NCI-H2107 (cell line): Measurements from ENCODE around the gene RPL18.
"Not testable (repeated sequence)": the region's sequence is repeated elsewhere in the genome, so short reads cannot be mapped to it uniquely, and the experiment has no call there.

Experiments
- DNase-seq: peaks from one replicate; lab custom pipeline; 2025; lab: John Stamatoyannopoulos, UW

Gene RPL18

DNA sequence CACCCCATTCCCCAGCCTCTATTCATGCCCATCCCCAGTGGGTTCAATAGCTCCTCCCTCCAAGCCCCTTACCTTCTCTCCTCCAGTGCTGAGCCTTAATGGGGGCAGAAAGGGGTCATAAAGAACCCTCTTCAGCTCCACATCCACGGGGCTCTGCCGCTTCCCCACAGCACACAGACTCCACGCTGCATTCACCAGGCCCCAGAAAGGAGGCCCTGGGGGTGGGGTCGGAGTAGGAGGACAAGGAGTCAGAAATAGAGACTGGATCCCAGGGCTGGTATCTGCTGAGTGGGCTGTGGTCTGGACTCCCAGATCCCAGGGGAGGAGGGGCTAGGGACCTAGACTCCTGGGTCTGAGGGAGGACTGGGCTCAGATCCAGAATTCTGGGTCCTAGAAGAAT is 25.4 kb upstream of the RPL18 start:
- DNase-seq, result no peak

DNA sequence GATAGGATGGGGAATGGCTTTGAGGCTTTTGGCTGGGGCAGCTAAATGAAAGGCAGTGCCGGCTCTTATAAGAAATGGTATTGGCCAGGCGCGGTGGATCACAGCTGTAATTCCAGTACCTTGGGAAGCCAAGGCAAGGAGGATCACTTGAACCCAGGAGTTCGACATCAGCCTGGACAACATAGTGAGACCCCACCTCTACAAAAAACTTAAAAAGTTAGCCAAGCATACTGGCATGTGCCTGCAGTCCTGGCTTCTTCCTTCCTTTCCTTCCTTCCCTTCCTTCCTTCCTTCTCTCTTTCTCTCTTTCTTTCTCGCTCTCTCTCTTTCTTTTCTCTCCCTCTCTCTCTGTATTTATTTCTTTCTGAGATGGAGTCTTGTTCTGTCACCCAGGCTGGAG is 23.9 kb upstream of the RPL18 start:
- DNase-seq, result no peak

DNA sequence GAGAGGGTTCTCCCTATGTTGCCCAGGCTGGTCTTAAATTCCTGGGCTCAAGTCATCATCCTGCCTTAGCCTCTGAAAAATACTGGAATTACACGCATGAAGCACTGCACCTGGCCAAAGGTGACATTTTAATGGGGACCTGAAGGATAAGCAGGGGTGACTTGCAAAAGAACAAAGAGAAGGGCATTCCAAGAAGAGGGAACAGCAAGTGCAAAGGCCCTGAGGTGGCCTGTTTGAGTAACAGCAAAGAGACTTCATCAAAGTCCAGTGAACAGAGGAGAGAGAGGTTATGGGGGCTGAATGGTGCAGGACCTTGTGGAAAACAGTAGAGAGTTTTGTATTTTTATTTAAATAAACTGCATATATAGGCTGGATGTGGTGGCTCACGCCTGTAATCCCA is 22.9 kb upstream of the RPL18 start:
- no peak for DNase-seq

DNA sequence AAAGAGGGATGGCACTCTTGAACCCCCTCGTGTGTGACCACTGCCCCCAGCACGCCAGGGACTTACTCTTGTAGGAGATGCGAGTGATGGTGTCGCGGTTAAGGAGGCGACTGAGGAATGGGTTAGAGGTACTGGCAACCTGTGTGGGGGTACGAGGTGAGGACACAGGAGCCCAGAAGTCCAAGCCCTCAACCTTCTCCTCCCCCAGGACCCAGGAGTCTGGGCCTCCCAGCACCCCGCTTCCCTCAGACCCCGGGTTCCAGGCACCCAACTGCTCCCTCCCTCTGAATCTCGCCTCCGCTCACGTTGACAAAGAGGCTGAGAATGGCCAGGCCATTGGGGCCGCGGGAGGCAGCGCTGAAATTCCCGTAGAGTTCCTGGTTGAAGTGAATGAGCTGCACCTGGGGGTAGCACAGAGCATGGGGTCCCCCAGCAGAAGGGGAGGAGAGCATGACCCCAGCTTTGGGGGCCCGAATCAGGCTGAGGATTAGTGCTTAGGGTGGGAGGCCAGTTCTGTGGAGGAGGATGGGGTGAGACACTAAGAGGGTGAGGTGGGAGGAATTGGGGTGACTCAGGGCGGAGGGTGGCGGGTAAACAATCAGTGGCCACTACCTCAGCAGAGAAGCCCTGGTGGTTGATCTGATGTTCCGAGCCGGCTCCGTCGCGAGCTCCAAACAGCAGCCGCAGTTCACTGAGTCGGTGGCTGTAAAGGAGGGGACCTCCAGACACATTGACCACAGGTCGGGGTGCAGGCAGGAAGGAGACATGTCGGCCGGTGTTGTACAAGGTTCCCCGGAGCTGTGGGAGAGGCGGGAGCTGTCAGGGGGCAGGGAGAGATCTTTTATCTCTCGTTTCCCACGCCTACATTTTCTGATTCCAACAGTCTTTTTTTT is 20.8 kb upstream of the RPL18 start:
- no peak for DNase-seq

DNA sequence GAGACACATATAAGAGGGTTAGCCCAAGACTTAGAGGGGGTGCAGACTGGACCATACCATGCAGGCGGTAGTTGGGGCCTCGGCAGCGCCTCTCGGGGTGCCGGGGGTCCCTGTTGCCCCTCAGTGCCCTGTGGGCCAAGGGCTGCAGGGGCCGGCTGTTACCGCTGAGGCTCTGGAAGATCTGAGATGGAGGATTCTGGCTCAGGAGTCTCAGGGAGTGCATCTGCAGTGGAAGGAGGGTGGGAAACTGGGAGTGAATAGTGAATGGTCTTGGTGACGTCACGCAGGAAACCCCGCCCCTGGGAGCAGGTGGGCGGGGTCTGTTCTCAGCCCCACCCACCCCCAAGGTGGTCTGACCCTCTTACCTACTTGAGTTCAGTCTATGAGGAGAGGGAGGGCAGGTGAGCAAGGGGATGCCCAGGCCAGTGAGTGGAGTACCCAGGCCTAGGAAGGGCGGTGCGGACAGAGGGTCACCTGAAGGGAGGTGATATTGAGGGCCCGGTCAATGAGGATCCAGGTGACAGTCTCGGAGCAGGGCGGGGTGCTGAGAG is 19.9 kb upstream of the RPL18 start:
- no peak for DNase-seq

DNA sequence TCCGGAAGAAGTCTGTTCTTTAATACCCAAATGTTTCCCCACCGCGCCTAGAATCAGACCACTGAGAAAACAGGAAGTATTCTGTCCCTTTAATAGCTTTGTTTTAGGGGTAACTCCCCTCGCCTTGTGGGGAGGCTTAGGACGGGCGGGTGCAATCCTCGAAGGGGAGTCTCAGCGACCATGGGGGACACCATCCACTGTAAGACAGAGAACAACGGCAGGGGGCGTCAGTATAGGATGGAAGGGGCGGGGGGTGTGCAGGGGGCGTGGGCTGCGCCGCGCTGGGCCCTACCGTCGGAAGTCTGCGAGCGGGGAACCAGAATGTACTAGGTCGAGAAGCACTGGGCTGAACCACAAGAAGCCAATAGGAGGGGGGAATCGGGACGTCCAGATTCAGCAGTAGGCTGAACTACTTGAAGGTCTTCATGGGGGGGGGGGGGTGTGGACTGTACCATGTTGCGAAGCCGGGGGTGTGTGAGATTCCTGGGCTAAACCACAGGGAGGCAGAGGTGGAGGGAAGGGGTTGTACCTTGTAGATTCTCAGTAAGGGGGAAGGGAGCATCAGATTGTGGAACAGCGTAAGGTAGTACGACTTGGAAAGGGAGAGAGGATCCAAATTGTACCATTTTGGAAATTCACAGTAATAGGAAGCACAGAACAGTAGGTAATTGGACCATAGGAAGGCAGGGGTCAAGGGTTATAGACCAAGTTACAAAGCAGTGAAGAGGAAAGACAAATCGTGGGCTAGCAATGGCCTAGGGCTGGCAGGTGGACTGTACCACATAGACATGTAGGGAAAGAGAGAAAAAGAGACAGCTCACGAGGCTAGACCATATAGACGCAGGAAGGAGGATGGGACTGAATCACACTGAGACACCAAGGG is 19.2 kb upstream of the RPL18 start:
- DNase-seq, result peak; percentile 62

DNA sequence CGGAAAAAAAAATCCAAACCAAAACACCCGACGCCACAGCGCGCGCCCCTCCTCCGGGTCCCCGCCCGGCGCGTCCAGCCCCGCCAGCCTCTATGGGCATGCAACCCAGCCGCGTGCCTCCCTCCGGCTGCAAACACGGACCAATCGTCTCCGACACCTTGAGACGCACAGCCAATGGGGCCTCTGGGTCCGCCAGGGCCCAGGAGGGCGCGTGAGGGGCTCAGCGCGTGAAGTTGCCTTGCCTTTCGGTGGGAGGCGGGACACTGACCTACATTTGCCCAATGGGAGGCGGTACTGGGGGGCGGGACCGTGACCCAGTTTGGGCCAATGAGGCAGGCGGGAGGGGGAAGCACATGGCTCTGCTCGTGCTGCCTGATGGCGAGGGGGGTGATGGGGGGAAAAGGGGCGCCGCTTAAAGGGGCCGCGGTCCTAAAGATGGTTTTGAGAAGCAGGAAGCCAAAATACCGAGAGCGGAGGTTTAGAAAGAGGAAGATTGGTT is 18.5 kb upstream of the RPL18 start:
- DNase-seq, result peak; percentile 97

DNA sequence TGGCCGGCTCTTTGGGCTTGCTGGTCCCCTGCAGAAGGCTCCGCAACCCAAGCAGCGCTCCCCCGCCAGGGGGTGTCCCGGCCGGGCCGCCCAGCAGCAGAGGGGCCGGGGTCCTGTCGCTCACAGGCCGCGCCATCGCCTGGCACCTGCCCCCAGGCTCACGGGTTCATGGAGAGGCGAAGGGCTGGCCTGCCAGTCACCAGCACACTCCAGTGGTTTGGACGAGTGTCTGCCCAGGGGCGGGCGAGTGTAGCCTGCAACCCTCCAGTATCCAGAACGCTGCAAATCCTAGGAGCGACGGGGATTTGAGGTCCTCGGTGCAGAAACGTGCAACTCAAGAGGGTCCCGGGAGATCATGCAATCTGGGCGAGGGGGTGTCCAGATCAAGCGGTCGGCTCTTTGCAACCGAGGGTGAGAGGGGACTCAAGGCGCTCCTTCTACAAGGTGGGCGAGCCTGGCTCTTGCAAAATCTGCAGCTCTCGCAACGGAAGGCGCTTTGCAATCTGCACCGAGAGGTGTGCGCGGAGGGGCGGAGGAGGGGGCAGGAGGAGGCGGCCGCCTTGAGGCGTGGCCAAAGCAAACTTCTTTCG is 18.0 kb upstream of the RPL18 start, which contains the start of gene DBP:
DBP (minus strand) TSS at position 521 of the 590 bp plus-strand sequence; CDS start at position 136, 385 bp downstream.
- DNase-seq, result no peak

DNA sequence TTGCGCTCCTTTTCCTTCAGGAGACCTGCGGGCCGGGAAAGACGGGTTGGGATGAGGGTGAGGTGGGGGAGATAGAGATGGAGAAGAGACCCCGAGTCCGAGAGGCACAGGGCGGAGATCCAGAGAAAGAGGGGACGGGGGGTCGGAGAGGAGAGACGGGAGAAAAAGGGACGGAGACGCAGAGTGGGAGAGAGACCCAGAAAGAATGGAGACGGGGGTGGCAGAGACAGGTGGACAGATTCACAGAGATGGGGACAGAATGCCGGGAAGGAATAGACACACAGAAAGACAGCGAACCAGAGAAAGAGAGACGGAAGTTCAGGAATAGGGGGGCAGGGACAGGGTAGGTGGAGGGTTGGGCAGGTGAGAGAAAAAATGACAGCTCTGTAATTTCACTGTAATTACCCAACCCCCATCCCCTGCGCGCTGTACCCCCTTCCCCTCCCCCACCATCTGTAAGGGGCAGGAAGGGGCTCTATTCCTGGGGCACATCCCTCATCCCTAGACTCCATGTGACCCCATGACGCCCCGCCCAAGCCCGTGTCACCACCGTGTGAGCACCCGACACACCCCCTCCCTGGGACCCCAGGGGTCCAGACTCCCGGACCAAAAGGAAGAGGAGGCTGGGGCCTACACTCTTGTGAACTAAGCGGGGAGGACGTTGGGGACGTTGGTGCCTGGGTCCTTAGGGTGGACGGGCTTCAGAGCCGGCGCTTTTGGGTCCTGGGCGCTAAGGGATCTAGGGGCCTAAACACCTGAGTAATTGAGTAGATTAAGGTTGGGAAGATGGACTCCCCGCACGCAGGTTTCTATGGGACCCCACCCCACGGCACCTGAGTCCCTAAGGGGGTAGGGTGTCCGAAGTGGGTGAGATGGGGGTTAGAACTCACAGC is 17.2 kb upstream of the RPL18 start:
- no peak for DNase-seq

DNA sequence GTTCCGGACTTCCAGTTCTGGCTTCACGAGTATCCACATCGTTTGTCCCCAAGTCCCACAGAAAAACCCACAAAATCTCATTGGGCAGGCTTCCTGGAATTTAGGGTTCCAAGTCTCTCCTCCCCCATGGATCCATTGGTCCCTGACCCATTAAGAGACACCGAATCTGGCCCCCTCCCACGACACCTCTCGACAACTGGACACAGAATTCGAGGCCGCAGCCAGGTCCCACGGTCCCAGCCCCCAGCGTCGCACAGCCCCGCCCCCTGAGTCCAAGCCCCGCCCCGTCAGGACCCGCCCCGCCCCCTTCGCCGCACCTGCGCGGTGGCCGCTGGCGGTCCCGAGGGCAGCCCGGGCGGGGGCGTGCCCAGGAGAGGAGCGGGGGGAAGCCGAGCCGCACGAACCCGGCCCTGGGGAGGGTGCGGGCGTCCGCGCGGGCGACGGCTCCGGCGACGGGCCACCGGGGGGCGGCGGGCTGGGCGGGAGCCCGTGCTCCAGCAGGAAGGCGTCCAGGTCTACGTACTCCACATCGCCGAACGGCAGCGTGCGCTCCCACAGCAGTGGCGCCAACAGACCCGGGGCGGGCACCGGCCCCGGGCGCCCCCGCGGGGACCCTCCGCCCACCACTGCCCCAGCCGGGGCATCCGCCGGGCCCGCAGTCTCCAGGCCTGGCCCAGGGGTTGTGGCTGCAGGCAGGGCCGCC is 16.4 kb upstream of the RPL18 start:
- DNase-seq, result no peak

DNA sequence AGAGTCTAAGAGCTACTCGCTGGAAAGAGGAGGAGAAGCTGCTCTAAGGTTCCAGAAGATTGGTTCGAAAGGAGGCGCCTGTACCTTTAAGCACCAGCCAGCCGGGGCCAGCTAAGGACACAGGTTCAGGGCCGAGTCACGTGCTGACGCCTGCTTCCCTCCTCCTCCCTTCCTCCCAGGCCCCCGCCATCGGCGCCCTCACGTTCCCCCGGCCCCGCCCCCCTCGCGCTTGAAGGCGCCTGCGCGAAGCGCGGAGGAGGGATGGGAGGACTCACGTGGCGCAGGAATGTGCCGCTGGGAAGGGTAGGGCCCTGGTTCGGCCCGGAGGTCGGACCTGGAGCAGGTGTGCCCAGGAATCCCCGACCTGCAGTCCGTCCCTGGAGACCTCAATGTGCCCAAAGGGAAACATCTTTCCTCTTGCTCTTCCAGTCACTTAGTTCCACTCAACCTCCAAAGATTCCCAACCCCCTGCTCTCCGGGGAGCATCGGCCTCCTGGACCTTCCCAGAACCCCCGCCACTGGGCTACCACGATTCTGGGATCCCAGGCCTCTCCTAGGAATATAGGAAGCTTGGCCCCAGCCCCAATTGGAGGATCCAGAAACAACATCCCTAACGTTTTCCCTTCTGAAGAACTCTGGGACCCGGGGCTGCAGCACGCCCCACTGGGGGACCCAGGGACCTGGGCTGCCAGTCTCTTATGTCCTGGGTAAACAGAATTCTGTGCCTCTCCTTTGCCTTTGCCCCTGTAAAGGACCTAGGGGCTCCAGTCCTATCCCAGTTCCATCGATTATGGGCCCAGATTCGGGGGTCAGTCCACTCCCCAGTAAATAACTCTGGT is 15.7 kb upstream of the RPL18 start:
- peak; percentile 95 for DNase-seq

DNA sequence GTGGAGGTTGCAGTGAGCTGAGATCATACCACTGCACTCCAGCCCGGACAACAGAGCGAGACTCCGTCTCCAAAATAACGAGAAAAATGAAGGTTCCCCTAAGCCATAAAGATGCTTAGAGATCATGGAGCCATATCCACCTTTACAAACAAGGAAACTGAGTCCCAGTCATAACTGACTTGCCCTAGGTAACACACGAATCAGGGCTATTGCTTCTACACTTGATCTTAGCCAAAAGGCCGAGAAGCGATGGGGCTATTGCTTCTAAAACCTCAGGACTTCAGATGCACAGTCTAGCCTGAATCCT is 15.0 kb upstream of the RPL18 start:
- DNase-seq, result no peak

DNA sequence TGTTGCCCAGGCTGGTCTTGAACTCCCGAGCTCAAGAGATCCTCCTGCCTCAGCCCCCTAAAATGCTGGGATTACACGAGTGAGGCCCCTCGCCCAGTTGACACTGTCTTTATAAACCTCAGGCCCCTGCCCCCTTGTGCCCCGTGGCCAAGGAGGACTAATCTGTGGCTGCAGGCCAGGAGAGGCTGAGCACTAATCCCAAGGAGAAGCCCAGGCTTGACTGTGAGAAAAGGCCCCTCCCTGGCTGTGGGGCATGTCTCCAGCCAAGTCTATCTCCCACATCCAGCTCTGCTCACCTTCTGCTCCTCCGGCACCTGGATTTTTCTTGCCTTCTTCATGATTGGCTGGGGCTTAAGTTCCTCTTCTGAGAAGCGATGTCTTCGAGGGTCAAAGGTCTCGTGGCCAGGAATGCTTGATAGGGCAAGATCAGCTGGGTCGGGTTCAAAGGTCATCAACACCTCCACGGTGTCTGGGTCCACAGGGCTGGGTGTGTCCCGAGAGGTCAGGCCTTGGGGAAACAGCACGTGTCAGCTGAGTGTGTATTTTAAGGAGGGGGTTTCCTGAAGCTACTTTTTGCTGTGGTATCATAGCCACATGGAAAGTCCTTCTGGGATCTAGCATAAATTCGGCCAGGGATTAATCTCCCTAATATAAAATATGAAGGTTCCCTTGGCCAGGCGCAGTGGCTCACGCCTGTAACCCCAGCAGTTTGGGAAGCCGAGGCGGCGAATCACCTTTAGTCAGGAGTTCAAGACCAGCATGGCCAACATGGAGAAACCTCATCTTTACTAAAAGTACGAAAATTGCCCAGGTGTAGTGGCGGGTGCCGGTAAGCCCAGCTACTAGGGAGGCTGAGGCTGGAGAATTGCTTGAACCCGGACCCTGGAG is 14.4 kb upstream of the RPL18 start:
- no peak for DNase-seq

DNA sequence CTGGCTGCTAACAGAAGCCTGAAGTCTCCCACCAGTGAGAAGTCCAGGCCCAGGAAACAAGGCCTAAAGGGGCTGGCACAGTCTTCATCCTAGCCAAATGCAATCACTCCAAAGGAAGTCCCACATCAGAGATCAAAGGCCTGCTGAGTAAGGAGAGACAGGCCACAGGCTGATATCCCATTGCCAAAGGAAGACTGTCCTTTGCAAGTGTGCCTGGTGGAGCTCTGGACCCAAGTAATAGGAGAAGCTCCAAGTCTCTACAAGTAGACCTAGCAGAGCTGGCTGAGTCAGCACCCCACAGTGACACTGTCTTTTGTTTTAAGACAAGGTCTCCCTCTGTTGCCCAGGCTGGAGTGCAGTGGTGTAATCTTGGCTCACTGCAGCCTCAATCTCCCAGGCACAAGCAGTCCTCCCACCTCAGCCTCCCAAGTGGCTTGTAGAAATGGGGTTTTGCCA is 13.7 kb upstream of the RPL18 start:
- DNase-seq, result no peak

DNA sequence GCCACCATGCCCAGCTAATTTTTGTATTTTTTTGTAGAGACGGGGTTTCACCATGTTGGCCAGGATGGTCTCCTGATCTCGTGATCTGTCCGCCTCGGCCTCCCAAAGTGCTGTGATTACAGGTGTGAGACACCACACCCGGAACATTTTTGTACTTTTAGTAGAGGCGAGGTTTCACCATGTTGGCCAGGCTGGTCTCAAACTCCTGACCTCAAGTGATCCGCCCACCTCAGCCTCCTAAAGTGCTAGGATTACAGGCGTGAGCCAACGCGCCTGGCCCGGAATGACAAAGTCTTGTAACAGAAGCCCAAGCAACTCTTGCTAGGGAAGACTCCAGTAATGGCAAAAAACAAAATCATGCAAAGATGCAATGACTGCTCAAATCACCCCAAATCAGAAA is 13.3 kb upstream of the RPL18 start:
- DNase-seq, result not testable (repeated sequence)

DNA sequence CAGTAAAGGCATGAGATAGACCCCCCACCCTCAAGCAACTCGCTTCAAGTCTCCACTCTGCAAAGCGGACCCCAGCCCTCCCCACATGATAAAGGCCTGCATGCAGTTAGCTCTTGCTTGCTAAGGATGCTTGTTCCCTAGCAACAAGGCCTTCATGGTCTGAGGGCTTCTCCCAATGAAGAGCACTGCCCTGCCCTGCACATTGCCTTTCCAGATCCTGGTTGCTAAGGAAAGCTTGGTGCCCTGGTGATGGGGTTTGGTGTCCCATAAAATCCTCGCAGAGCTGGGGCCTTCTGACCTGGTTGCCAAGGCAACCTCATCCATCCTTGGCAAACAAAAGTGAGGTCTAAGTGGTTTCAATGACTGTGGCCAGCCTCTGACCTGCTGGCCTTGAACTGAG is 12.2 kb upstream of the RPL18 start:
- no peak for DNase-seq

DNA sequence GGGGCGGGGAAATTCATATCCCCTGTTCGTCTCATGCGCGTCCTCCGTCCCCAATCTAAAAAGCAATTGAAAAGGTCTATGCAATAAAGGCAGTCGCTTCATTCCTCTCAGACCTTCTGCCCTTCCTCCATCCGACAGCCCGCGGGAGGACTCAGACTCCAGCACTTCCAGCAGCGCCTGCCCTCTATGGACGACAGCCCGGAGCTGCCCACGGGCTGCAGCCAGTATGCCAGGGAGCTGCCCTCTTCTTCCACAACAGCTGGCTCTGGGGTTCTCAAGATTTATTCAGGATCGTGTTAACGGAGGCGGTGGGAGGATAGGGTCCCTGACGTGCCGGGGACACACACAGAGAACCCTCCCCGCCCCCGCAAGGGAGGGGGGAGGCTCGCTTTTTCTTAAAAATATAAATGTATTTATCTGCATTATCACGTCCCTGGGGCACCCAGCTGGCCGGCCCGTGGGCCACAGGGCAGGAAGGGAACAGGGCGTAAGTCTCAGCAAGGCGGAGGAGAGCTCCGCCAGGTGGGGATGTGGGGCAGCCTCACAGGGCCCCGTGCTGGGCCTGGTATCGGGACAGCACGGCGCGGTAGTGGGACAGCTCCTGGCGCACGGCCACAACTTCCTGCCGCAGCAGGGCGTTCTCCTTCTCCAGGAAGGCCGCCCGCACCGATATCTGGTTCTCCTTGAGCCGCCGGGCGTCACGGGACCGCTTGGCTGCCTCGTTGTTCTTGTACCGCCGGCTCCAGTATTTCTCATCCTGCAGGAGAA is 11.5 kb upstream of the RPL18 start:
- no peak for DNase-seq
